ENCODE results near the gene ZFYVE9. TPM values are rescaled to one million over a fixed set of nuclear protein-coding genes. Genes with fewer than 3 reads are reported as not detected.

Gene ZFYVE9
- total and polyA plus RNA-seq, 10 donors, result 0.72 to 16.7 (median 9.2) TPM

- DNase-seq, result no peak
- H3K27me3 ChIP-seq (replicated peaks in 1 of 7), result no peaks in the 10 kb centered on the region
- no peaks in the 10 kb centered on the region for H3K9me3 ChIP-seq
- TF ChIP-seq CTCF (IDR thresholded peaks at IDR 0.05 in 8 of 11, conservative IDR thresholded peaks at IDR 0.05 in 3 of 11), result no peak
- TF ChIP-seq POLR2AphosphoS5 (IDR thresholded peaks at IDR 0.05), result no peak
- TF ChIP-seq POLR2A (IDR thresholded peaks at IDR 0.05), result no peak
- H3K36me3 ChIP-seq, result no peaks in the 10 kb centered on the region
- intact Hi-C loops (cut with DNase I; ENCODE audit: low total_unique reads), result no loop called here
- no peak overlapping the region for H3K4me3 ChIP-seq
- H3K4me1 ChIP-seq, result no peaks in the 10 kb centered on the region
- H3K27ac ChIP-seq, result no peak overlapping the region
- 83 to 98% (median 90%) methylated on average over 4 of the region's 4 CpGs for WGBS, 5 donors
These were observed 16.3 kb downstream of the ZFYVE9 start for GRCh38 chr1:52158218-52158617.

GRCh38 chr1:52159033-52159789, 17.3 kb downstream of the ZFYVE9 start:
- WGBS, 5 donors, result 87 to 96% (median 92%) methylated on average over 7 to 10 of the region's 10 CpGs
- no peak for DNase-seq

GRCh38 chr1:52162947-52163346, 21.1 kb downstream of the ZFYVE9 start:
- no peak for TF ChIP-seq POLR2AphosphoS5 (IDR thresholded peaks at IDR 0.05)
- no peak for TF ChIP-seq CTCF (IDR thresholded peaks at IDR 0.05 in 8 of 11, conservative IDR thresholded peaks at IDR 0.05 in 3 of 11)
- TF ChIP-seq POLR2A (IDR thresholded peaks at IDR 0.05), result no peak
- Histone ChIP-seq H3K4me3 (no peak overlapping the region), H3K27ac (no peak overlapping the region), H3K9me3 (no peaks in the 10 kb centered on the region), H3K4me1 (no peaks in the 10 kb centered on the region), H3K36me3 (no peaks in the 10 kb centered on the region), H3K27me3 (replicated peaks in 1 of 7) (no peaks in the 10 kb centered on the region)
- intact Hi-C loops (cut with DNase I; ENCODE audit: low total_unique reads), result no loop called here
- 86 to 99% (median 97%) methylated on average over 2 of the region's 2 CpGs for WGBS, 5 donors
- DNase-seq, result no peak

More at GRCh38 chr1:52159033-52159789, 17.3 kb downstream of the ZFYVE9 start:
- TF ChIP-seq POLR2AphosphoS5 (IDR thresholded peaks at IDR 0.05), result no peak
- no peak for TF ChIP-seq CTCF (IDR thresholded peaks at IDR 0.05 in 8 of 11, conservative IDR thresholded peaks at IDR 0.05 in 3 of 11)
- no peak for TF ChIP-seq POLR2A (IDR thresholded peaks at IDR 0.05)
- Histone ChIP-seq H3K36me3 (no peaks in the 10 kb centered on the region), H3K9me3 (no peaks in the 10 kb centered on the region), H3K4me1 (no peaks in the 10 kb centered on the region), H3K27me3 (replicated peaks in 1 of 7) (no peaks in the 10 kb centered on the region), H3K27ac (no peak overlapping the region), H3K4me3 (no peak overlapping the region)
- intact Hi-C loops (cut with DNase I; ENCODE audit: low total_unique reads), result no loop called here

GRCh38 chr1:52164604-52165003, 22.7 kb downstream of the ZFYVE9 start:
- H3K36me3 ChIP-seq, result no peaks in the 10 kb centered on the region
- no peak for TF ChIP-seq POLR2A (IDR thresholded peaks at IDR 0.05)
- no peak for TF ChIP-seq CTCF (IDR thresholded peaks at IDR 0.05 in 8 of 11, conservative IDR thresholded peaks at IDR 0.05 in 3 of 11)
- no peak for TF ChIP-seq POLR2AphosphoS5 (IDR thresholded peaks at IDR 0.05)
- WGBS, 5 donors, result 89 to 99% (median 95%) methylated on average over 4 of the region's 4 CpGs
- H3K27ac ChIP-seq, result no peak overlapping the region
- no peak for DNase-seq
- H3K27me3 ChIP-seq (replicated peaks in 1 of 7), result no peaks in the 10 kb centered on the region
- H3K4me3 ChIP-seq, result no peak overlapping the region
- no peaks in the 10 kb centered on the region for H3K9me3 ChIP-seq
- H3K4me1 ChIP-seq, result no peaks in the 10 kb centered on the region
- intact Hi-C loops (cut with DNase I; ENCODE audit: low total_unique reads), result no loop called here

All from spleen (tissue), 11 donors.